A673 (cell line): ENCODE data around the gene STYX. TPM values are rescaled to one million over a fixed set of nuclear protein-coding genes. Genes with fewer than 3 reads are reported as not detected.
"Not testable (repeated sequence)": the region's sequence is repeated elsewhere in the genome, so short reads cannot be mapped to it uniquely, and the experiment has no call there.

Experiments used
- BruUV-seq: library from RNA; stranded (reverse); fragments of 400-500 nt; replicated peaks from 2 replicates; lab custom pipeline; 2021; lab: Mats Ljungman, UMichigan
- CTCF ChIA-PET: fragments of 300-600 bp; sonication (Branson Sonifier 250); formaldehyde crosslinking; loops from one replicate; lab custom pipeline; 2022; ENCODE audit warnings: antibody characterized with exemption; lab: Charles Lee
- POLR2A ChIA-PET: fragments of 300-600 bp; sonication (Branson Sonifier 250); formaldehyde crosslinking; loops from one replicate; lab custom pipeline; 2022; ENCODE audit warnings: antibody characterized with exemption; ENCODE audit not compliant: low non-redundant PET; lab: Charles Lee
- DNase-seq: peaks from one replicate; pipeline ENCODE4 v3.0.0-alpha.2; 2015; ENCODE audit warnings: low spot score
- H3K27ac ChIP-seq: fragments of 200-600 bp; sonication (generic); 2 replicates; pipeline ENCODE4 v1.5.1; 2016; ENCODE audit warnings: mixed run types, low read depth, mild to moderate bottlenecking, mixed read lengths, antibody characterized with exemption, low read length; ENCODE audit not compliant: poor library complexity, severe bottlenecking
- H3K27me3 ChIP-seq: fragments of 200-600 bp; sonication (generic); replicated peaks from 2 replicates; pipeline ENCODE4 v1.6.1; 2017; ENCODE audit warnings: mixed run types, low read depth, mild to moderate bottlenecking, mixed read lengths, antibody characterized with exemption, low read length; ENCODE audit not compliant: insufficient read depth, poor library complexity
- H3K36me3 ChIP-seq: fragments of 200-600 bp; sonication (generic); 2 replicates; pipeline ENCODE4 v1.6.1; 2016; ENCODE audit warnings: mixed run types, mild to moderate bottlenecking, mixed read lengths, antibody characterized with exemption, low read length; ENCODE audit not compliant: insufficient read depth, poor library complexity, severe bottlenecking
- H3K4me1 ChIP-seq: fragments of 200-600 bp; sonication (generic); 2 replicates; pipeline ENCODE4 v1.6.1; 2017; ENCODE audit warnings: mixed run types, mild to moderate bottlenecking, mixed read lengths, antibody characterized with exemption, low read length; ENCODE audit not compliant: insufficient read depth, poor library complexity, severe bottlenecking
- H3K4me3 ChIP-seq: fragments of 200-600 bp; sonication (generic); 2 replicates; pipeline ENCODE4 v1.5.1; 2016; ENCODE audit warnings: low read depth, mixed run types, mild to moderate bottlenecking, mixed read lengths, low read length; ENCODE audit not compliant: poor library complexity, severe bottlenecking
- H3K9me3 ChIP-seq: fragments of 200-600 bp; sonication (generic); 2 replicates; pipeline ENCODE4 v1.6.1; 2016; ENCODE audit warnings: mixed run types, low read depth, mild to moderate bottlenecking, mixed read lengths, antibody characterized with exemption, low read length; ENCODE audit not compliant: poor library complexity, severe bottlenecking
- EZH2 ChIP-seq: fragments of 200-600 bp; sonication (generic); IDR thresholded peaks from 2 replicates; pipeline ENCODE4 v1.6.1; 2017; ENCODE audit warnings: borderline replicate concordance, low read depth, mild to moderate bottlenecking, mixed read lengths, antibody characterized with exemption, low read length; ENCODE audit not compliant: poor library complexity, severe bottlenecking
- intact Hi-C: fragments of 100-400 bp; cut with micrococcal nuclease; formaldehyde crosslinking; loops from one replicate; pipeline ENCODE4 v1.10.0; 2022; ENCODE audit not compliant: unreplicated experiment
- total RNA-seq: library from RNA; stranded (reverse); gene quantifications from 2 replicates; pipeline ENCODE4 v1.2.3, GENCODE V29; 2021
- TF ChIP-seq, protein P1 (sequence below): fragments of 300-800, 200-600 bp; sonication (generic); conservative IDR thresholded peaks from 2 replicates; pipeline ENCODE4 v1.5.1; 2017; ENCODE audit warnings: low read depth, mild to moderate bottlenecking, antibody characterized with exemption, low read length, moderate library complexity, mixed read lengths

Gene STYX
- total RNA-seq, 1 experiment from 2014 or later = 9.4 TPM

DNA sequence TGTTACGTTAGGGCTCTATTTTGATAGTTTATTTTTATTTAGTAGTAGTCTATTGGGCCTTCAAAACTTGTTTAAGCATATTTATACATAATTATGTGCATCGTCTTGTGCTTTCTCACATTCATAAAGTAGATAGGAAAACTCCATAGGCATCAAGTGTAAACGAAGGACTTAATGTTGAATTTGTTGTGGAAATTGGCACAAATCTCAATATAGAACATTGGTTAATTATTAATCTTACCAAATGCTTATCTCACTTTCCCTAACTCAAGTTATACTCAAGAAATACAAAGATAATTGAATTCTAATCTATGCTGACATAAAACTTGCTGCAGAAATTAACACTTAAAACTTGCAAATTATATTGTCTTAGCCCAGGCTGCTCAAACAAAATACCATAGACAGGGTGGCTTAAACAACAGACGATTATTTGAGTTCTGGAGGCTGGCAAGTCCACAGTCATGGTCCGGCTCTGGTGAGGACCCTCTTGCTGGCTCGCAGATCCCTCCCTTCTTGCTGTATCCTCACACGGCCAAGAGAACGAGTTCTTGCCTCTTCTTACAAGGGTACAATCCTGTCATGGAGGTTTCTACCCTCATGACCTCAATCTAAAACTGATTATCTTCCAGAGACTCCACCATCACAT lies 18.8 kb downstream of the STYX start:
- no TSS peak for BruUV-seq
- no peak overlapping the region for H3K4me3 ChIP-seq
- TF ChIP-seq, protein P1, sequence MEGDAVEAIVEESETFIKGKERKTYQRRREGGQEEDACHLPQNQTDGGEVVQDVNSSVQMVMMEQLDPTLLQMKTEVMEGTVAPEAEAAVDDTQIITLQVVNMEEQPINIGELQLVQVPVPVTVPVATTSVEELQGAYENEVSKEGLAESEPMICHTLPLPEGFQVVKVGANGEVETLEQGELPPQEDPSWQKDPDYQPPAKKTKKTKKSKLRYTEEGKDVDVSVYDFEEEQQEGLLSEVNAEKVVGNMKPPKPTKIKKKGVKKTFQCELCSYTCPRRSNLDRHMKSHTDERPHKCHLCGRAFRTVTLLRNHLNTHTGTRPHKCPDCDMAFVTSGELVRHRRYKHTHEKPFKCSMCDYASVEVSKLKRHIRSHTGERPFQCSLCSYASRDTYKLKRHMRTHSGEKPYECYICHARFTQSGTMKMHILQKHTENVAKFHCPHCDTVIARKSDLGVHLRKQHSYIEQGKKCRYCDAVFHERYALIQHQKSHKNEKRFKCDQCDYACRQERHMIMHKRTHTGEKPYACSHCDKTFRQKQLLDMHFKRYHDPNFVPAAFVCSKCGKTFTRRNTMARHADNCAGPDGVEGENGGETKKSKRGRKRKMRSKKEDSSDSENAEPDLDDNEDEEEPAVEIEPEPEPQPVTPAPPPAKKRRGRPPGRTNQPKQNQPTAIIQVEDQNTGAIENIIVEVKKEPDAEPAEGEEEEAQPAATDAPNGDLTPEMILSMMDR = no peak
- no peak for TF ChIP-seq EZH2
- H3K27me3 ChIP-seq = no peaks in the 10 kb centered on the region
- no peak overlapping the region for H3K27ac ChIP-seq
- ChIA-PET POLR2A (no interaction called here), CTCF (no interaction called here)
- peaks cover 13% of the 10 kb centered on the region for H3K36me3 ChIP-seq
- DNase-seq = no peak
- no peaks in the 10 kb centered on the region for H3K9me3 ChIP-seq
- no peaks in the 10 kb centered on the region for H3K4me1 ChIP-seq
- intact Hi-C loops = no loop called here

DNA sequence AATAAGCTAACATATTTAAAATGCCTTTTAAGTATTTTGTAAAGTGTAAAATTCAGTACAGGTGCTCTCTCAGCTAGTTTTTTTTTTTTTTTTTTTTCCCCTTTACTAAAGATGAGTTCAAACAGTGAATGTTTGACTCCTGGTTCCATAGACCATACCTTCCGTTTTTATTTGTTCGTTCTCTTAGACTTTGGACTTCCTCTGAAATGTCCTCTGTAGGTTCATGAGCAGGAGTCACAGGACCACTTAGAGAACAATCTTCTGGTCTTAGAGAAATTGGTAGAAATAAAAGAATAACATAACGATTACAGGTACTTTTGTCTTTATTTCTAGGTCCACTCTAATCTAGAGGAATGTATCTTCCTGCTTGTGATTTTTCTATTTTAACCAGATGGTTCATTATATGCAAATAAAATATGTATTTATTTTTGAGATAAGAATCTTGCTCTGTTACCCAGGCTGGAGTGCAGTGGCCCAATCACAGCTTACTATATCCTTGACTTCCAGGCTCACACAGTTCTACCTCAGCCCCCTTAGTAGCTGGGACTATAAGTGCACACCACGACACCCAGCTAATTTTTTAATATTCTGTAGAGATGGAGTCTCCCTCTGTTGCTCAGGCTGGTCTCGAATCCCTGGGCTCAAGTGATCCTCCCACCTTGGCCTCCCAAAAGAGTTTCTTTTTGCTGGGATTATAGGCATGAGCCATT lies 25.8 kb downstream of the STYX start:
- peaks cover 9% of the 10 kb centered on the region for H3K36me3 ChIP-seq
- no TSS peak for BruUV-seq
- TF ChIP-seq EZH2 = no peak
- TF ChIP-seq, protein P1 = no peak

DNA sequence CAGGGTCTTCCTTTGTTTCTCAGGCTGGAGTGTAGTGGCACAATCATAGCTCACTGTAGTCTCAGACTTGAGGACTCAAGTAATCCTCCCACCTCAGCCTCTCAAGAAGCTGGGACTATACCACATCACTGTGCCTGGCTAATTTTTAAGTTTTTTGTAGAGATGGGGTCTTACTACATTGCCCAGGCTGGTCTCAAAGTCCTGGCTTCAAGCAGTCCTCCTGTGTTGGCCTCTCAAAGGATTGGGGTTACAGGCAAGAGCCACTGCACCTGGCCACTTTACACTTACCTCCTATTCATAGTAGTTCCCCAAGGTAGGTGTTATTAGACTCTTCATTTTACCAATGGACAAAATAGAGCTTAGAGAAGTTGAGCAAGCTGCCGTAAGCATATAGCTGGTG lies 29.2 kb downstream of the STYX start:
- intact Hi-C loops = no loop called here
- CTCF ChIA-PET = no interaction called here
- no peaks in the 10 kb centered on the region for H3K9me3 ChIP-seq
- TF ChIP-seq EZH2 = no peak
- TF ChIP-seq, protein P1 = no peak
- BruUV-seq = no TSS peak
- H3K4me1 ChIP-seq = no peaks in the 10 kb centered on the region
- DNase-seq = no peak
- H3K27me3 ChIP-seq = no peaks in the 10 kb centered on the region
- POLR2A ChIA-PET = no interaction called here
- no peak overlapping the region for H3K4me3 ChIP-seq
- no peak overlapping the region for H3K27ac ChIP-seq
- peaks cover 9% of the 10 kb centered on the region for H3K36me3 ChIP-seq

More for the DNA sequence above, 25.8 kb downstream of the STYX start:
- intact Hi-C loops = no loop called here
- Histone ChIP-seq H3K9me3 (no peaks in the 10 kb centered on the region), H3K27ac (no peak overlapping the region), H3K4me3 (no peak overlapping the region), H3K4me1 (no peaks in the 10 kb centered on the region), H3K27me3 (no peaks in the 10 kb centered on the region)
- CTCF ChIA-PET = no interaction called here
- POLR2A ChIA-PET = no interaction called here
- no peak for DNase-seq

DNA sequence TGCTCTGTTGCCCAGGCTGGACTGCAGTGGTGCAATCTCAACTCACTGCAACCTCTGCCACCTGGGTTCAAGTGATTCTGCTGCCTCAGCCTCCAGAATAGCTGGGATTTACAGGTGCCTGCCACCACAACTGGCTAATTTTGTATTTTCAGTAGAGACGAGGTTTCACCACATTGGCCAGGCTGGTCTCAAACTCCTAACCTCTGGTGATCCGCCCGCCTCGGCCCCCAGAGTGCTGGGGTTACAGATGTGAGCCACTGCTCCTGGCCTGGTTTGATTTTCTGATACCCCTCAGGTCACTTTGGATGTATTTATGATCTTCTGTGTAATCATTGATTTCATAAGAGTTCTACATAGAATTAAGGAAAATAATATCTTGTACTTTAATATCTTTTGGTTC lies 33.0 kb downstream of the STYX start:
- POLR2A ChIA-PET, H3K9me3 ChIP-seq, H3K27me3 ChIP-seq, H3K27ac ChIP-seq, CTCF ChIA-PET, H3K36me3 ChIP-seq, H3K4me3 ChIP-seq, BruUV-seq, intact Hi-C loops, H3K4me1 ChIP-seq, DNase-seq: not testable (repeated sequence)
